GM23338 (cell line): ENCODE measurements around the gene CFAP58. TPM values are rescaled to one million over a fixed set of nuclear protein-coding genes. Genes with fewer than 3 reads are reported as not detected.

Experiments
- ATAC-seq: fragments of 200-7000 bp; cut with Tn5 transposase; 3 replicates; pipeline ENCODE4 v1.9.1; 2020
- DNase-seq: peaks from one replicate; pipeline ENCODE4 v3.0.0-alpha.2; 2015; ENCODE audit warnings: low spot score
- H2AFZ ChIP-seq: fragments of 200-600 bp; sonication (generic); 2 replicates; pipeline ENCODE4 v1.8.0; 2016; ENCODE audit warnings: antibody characterized with exemption, mild to moderate bottlenecking, moderate library complexity
- H3F3A ChIP-seq: fragments of 200-600 bp; sonication (generic); replicated peaks from 2 replicates; pipeline ENCODE4 v1.8.0; 2017; ENCODE audit warnings: antibody characterized with exemption, mixed run types, low read depth
- H3K27ac ChIP-seq: fragments of 200-600 bp; sonication (generic); 2 replicates; pipeline ENCODE4 v1.6.1; 2016; ENCODE audit warnings: low read depth
- H3K27me3 ChIP-seq: fragments of 200-600 bp; sonication (generic); 2 replicates; pipeline ENCODE4 v1.8.0; 2016; ENCODE audit warnings: mild to moderate bottlenecking, mixed run types, moderate library complexity; ENCODE audit not compliant: insufficient read depth
- H3K36me3 ChIP-seq: fragments of 200-600 bp; sonication (generic); 2 replicates; pipeline ENCODE4 v1.8.0; 2016; ENCODE audit warnings: mild to moderate bottlenecking; ENCODE audit not compliant: insufficient read depth
- H3K4me1 ChIP-seq: fragments of 200-600 bp; sonication (generic); 2 replicates; pipeline ENCODE4 v1.8.0; 2016; ENCODE audit warnings: mild to moderate bottlenecking, moderate library complexity; ENCODE audit not compliant: insufficient read depth
- H3K4me2 ChIP-seq: fragments of 200-600 bp; sonication (generic); 2 replicates; pipeline ENCODE4 v1.7.1; 2017; ENCODE audit warnings: mixed run types
- H3K4me3 ChIP-seq: fragments of 200-600 bp; sonication (generic); 2 replicates; pipeline ENCODE4 v1.6.1; 2016; ENCODE audit warnings: mixed run types
- H3K79me2 ChIP-seq: fragments of 200-600 bp; sonication (generic); replicated peaks from 2 replicates; pipeline ENCODE4 v1.8.0; 2017; ENCODE audit warnings: mild to moderate bottlenecking; ENCODE audit not compliant: insufficient read depth
- H3K9me2 ChIP-seq: fragments of 200-600 bp; sonication (generic); 2 replicates; pipeline ENCODE4 v1.8.0; 2017; ENCODE audit not compliant: insufficient read depth
- H4K20me1 ChIP-seq: fragments of 200-600 bp; sonication (generic); replicated peaks from 2 replicates; pipeline ENCODE4 v1.8.0; 2017; ENCODE audit warnings: mild to moderate bottlenecking; ENCODE audit not compliant: insufficient read depth
- H3K27ac Mint-ChIP-seq: 2 replicates; pipeline ENCODE4 v1.8.0; 2020; ENCODE audit warnings: inconsistent platforms, mild to moderate bottlenecking, moderate library complexity, mixed read lengths
- H3K27me3 Mint-ChIP-seq: 3 replicates; pipeline ENCODE4 v1.8.0; 2022; ENCODE audit warnings: low read depth, mild to moderate bottlenecking, moderate library complexity, mixed read lengths, inconsistent platforms; ENCODE audit not compliant: insufficient read depth, poor library complexity
- H3K36me3 Mint-ChIP-seq: 3 replicates; pipeline ENCODE4 v1.8.0; 2021; ENCODE audit warnings: low read depth, mild to moderate bottlenecking, inconsistent platforms, moderate library complexity, mixed read lengths
- H3K4me1 Mint-ChIP-seq: 3 replicates; pipeline ENCODE4 v1.8.0; 2020; ENCODE audit warnings: mild to moderate bottlenecking, inconsistent platforms, mixed read lengths
- H3K4me3 Mint-ChIP-seq: 3 replicates; pipeline ENCODE4 v1.8.0; 2021; ENCODE audit warnings: moderate library complexity, mild to moderate bottlenecking, inconsistent platforms, mixed read lengths
- H3K9me3 Mint-ChIP-seq: 3 replicates; pipeline ENCODE4 v1.8.0; 2020; ENCODE audit warnings: moderate library complexity, mild to moderate bottlenecking, inconsistent platforms, mixed read lengths
- CREB1 ChIP-seq: fragments of 250-450 bp; sonication (Bioruptor Pico); IDR thresholded peaks from 2 replicates; pipeline ENCODE4 v1.5.0; 2020; ENCODE audit warnings: low read depth, mild to moderate bottlenecking, moderate library complexity
- CTCF ChIP-seq, 2 experiments: fragments of 200-600 bp in 1 of 2; sonication (generic) in 1 of 2; conservative IDR thresholded peaks; 2 replicates each; pipeline versions ENCODE4 v1.5.1 to v1.6.1; 2016 to 2017; ENCODE audit warnings: antibody characterized with exemption in 2 of 2, low read depth in 2 of 2, mild to moderate bottlenecking in 2 of 2, moderate library complexity in 1 of 2
- ETS1 ChIP-seq: IDR thresholded peaks from 2 replicates; pipeline ENCODE4 v1.6.1; 2016; ENCODE audit warnings: antibody characterized with exemption
- EZH2 ChIP-seq: fragments of 200-600 bp; sonication (generic); IDR thresholded peaks from one replicate; pipeline ENCODE4 v1.8.0; 2017; ENCODE audit warnings: antibody characterized with exemption, mild to moderate bottlenecking, low read depth; ENCODE audit not compliant: unreplicated experiment
- EZH2phosphoT487 ChIP-seq: fragments of 200-600 bp; sonication (generic); IDR thresholded peaks from one replicate; pipeline ENCODE4 v1.8.1; 2018; ENCODE audit warnings: antibody characterized with exemption; ENCODE audit not compliant: unreplicated experiment
- JUNB ChIP-seq: IDR thresholded peaks from one replicate; pipeline ENCODE4 v1.6.1; 2016; ENCODE audit warnings: antibody characterized with exemption; ENCODE audit not compliant: unreplicated experiment
- NANOG ChIP-seq: IDR thresholded peaks from 2 replicates; pipeline ENCODE4 v1.6.1; 2016; ENCODE audit warnings: antibody characterized with exemption, borderline replicate concordance
- POLR2AphosphoS5 ChIP-seq: IDR thresholded peaks from 2 replicates; pipeline ENCODE4 v1.6.1; 2016; ENCODE audit warnings: antibody characterized with exemption, low read depth
- REST ChIP-seq: IDR thresholded peaks from one replicate; pipeline ENCODE4 v1.6.1; 2018; ENCODE audit warnings: antibody characterized with exemption; ENCODE audit not compliant: unreplicated experiment
- STAT1 ChIP-seq: IDR thresholded peaks from one replicate; pipeline ENCODE4 v1.6.1; 2016; ENCODE audit warnings: antibody characterized with exemption; ENCODE audit not compliant: unreplicated experiment
- ZNF114 ChIP-seq: fragments of 250-450 bp; sonication (Bioruptor Pico); IDR thresholded peaks from 2 replicates; pipeline ENCODE4 v1.5.0; 2020; ENCODE audit warnings: mild to moderate bottlenecking, moderate library complexity
- ZNF331 ChIP-seq: fragments of 250-450 bp; sonication (Bioruptor Pico); IDR thresholded peaks from 2 replicates; pipeline ENCODE4 v1.5.0; 2020; ENCODE audit warnings: low read depth, mild to moderate bottlenecking, moderate library complexity
- polyA plus RNA-seq: library from polyadenylated mRNA; unstranded; fragments of >200 nt; fragmentation: Nextera tagmentation; extraction: Ambion mirVana; gene quantifications from 2 replicates; pipeline ENCODE4 v1.2.1, GENCODE V29; 2016
- total RNA-seq: library from RNA; depleted of rRNA; stranded (reverse); fragments of >200 nt; shearing (Covaris generic); gene quantifications from 2 replicates; pipeline ENCODE4 v1.2.3, GENCODE V29; 2014
- TF ChIP-seq, protein P1 (sequence below): fragments of 250-450 bp; sonication (Bioruptor Pico); IDR thresholded peaks from 2 replicates; pipeline ENCODE4 v1.5.0; 2020; ENCODE audit warnings: mild to moderate bottlenecking, moderate library complexity

The CFAP58 gene
- total and polyA plus RNA-seq, 2 experiments from 2014 or later, result 0.63 to 0.89 TPM

- Histone ChIP-seq H3F3A (no peaks in the 10 kb centered on the region), H3K4me2 (no peak overlapping the region), H3K27ac (no peak overlapping the region), H3K27me3 (no peaks in the 10 kb centered on the region), H3K36me3 (no peaks in the 10 kb centered on the region), H3K9me2 (no peaks in the 10 kb centered on the region), H2AFZ (no peak overlapping the region), H4K20me1 (no peaks in the 10 kb centered on the region), H3K4me3 (no peak overlapping the region), H3K79me2 (no peaks in the 10 kb centered on the region), H3K4me1 (peaks cover 14% of the 10 kb centered on the region)
- TF ChIP-seq ZNF331 (CRISPR knock-in tag) (no peak), POLR2AphosphoS5 (no peak), ZNF114 (CRISPR knock-in tag) (no peak), CTCF (conservative IDR thresholded peaks at IDR 0.05; ENCODE audit: low read depth in 2 of 2) (no peak), EZH2 (no peak), CREB1 (CRISPR knock-in tag) (no peak), STAT1 (no peak), JUNB (no peak), REST (no peak), NANOG (no peak), ETS1 (no peak), EZH2phosphoT487 (no peak)
- TF ChIP-seq, protein P1, sequence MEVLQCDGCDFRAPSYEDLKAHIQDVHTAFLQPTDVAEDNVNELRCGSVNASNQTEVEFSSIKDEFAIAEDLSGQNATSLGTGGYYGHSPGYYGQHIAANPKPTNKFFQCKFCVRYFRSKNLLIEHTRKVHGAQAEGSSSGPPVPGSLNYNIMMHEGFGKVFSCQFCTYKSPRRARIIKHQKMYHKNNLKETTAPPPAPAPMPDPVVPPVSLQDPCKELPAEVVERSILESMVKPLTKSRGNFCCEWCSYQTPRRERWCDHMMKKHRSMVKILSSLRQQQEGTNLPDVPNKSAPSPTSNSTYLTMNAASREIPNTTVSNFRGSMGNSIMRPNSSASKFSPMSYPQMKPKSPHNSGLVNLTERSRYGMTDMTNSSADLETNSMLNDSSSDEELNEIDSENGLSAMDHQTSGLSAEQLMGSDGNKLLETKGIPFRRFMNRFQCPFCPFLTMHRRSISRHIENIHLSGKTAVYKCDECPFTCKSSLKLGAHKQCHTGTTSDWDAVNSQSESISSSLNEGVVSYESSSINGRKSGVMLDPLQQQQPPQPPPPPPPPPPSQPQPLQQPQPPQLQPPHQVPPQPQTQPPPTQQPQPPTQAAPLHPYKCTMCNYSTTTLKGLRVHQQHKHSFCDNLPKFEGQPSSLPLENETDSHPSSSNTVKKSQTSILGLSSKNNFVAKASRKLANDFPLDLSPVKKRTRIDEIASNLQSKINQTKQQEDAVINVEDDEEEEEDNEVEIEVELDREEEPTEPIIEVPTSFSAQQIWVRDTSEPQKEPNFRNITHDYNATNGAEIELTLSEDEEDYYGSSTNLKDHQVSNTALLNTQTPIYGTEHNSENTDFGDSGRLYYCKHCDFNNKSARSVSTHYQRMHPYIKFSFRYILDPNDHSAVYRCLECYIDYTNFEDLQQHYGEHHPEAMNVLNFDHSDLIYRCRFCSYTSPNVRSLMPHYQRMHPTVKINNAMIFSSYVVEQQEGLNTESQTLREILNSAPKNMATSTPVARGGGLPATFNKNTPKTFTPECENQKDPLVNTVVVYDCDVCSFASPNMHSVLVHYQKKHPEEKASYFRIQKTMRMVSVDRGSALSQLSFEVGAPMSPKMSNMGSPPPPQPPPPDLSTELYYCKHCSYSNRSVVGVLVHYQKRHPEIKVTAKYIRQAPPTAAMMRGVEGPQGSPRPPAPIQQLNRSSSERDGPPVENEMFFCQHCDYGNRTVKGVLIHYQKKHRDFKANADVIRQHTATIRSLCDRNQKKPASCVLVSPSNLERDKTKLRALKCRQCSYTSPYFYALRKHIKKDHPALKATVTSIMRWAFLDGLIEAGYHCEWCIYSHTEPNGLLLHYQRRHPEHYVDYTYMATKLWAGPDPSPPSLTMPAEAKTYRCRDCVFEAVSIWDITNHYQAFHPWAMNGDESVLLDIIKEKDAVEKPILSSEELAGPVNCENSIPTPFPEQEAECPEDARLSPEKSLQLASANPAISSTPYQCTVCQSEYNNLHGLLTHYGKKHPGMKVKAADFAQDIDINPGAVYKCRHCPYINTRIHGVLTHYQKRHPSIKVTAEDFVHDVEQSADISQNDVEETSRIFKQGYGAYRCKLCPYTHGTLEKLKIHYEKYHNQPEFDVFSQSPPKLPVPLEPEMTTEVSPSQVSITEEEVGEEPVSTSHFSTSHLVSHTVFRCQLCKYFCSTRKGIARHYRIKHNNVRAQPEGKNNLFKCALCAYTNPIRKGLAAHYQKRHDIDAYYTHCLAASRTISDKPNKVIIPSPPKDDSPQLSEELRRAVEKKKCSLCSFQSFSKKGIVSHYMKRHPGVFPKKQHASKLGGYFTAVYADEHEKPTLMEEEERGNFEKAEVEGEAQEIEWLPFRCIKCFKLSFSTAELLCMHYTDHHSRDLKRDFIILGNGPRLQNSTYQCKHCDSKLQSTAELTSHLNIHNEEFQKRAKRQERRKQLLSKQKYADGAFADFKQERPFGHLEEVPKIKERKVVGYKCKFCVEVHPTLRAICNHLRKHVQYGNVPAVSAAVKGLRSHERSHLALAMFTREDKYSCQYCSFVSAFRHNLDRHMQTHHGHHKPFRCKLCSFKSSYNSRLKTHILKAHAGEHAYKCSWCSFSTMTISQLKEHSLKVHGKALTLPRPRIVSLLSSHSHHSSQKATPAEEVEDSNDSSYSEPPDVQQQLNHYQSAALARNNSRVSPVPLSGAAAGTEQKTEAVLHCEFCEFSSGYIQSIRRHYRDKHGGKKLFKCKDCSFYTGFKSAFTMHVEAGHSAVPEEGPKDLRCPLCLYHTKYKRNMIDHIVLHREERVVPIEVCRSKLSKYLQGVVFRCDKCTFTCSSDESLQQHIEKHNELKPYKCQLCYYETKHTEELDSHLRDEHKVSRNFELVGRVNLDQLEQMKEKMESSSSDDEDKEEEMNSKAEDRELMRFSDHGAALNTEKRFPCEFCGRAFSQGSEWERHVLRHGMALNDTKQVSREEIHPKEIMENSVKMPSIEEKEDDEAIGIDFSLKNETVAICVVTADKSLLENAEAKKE, result no peak
- ATAC-seq (no peak), DNase-seq (no peak)
- Mint-ChIP-seq H3K27ac (no peak overlapping the region), H3K4me1 (peaks cover 12% of the 10 kb centered on the region; the same call in 2 of the 3 replicates), H3K4me3 (no peak overlapping the region), H3K27me3 (no peaks in the 10 kb centered on the region), H3K9me3 (no peaks in the 10 kb centered on the region), H3K36me3 (no peaks in the 10 kb centered on the region)
Observed at GRCh38 chr10:104347295-104348045, 6.2 kb upstream of the CFAP58 start.
